Measurements from ENCODE around the gene SLC4A4. TPM values are rescaled to one million over a fixed set of nuclear protein-coding genes. Genes with fewer than 3 reads are reported as not detected.

Gene SLC4A4
- total and polyA plus RNA-seq, 2 of the 8 experiments (the other 6 are each of a cell fraction or from before 2014, with no cell fraction given), result 0.67 to 2.8 TPM

DNA sequence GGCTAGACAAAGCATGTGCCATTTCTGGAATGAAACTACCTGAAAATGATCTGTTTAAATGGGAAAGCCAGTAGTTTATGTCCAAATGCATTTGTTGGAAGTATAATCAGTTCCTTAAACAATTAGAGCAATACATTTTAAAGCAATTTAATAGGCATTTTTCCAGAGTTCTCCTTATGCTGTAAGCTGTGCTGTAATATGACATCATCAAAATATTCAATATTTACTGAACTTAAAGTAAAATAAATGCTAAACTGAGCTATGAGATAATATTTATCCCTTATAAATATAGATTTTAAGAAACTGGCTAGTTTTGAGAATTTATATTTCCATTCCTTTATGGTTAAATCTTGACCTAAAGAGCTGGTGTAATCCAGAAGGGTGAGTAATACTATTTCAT lies 7.9 kb downstream of the SLC4A4 start:
- no peak overlapping the region for H3K18ac ChIP-seq (ENCODE audit: extremely low read depth, low read length)
- no peak overlapping the region for H2BK120ac ChIP-seq (replicated peaks; ENCODE audit: low read depth, low read length)
- H3K9ac ChIP-seq (replicated peaks in 1 of 4; ENCODE audit: extremely low read depth in 1 of 4, low read depth in 3 of 4, low read length in 3 of 4), result no peak overlapping the region
- H3K27me3 ChIP-seq (replicated peaks in 1 of 4; ENCODE audit: control insufficient read depth in 3 of 4, extremely low read depth in 1 of 4, insufficient read depth in 3 of 4, low read length in 3 of 4), result peaks cover 0 to 1% (median 0%) of the 10 kb centered on the region in 4 experiments; a peak in 1 of 7 replicates
- CTCF ChIA-PET (ENCODE audit: partially characterized antibody), result interaction anchor here (0.7 kb wide), 1 partner anchor 14 kb away, joined by 3 read pairs; no protein-coding TSS in a partner anchor
- no peak overlapping the region for H4K8ac ChIP-seq (ENCODE audit: extremely low read depth, insufficient read depth, low read length)
- H3K36me3 ChIP-seq (ENCODE audit: control insufficient read depth in 2 of 4, insufficient read depth in 4 of 4, low read length in 3 of 4), result no peaks in the 10 kb centered on the region
- H3K4me2 ChIP-seq (ENCODE audit: insufficient read depth in 1 of 2, low read depth in 2 of 2, low read length in 2 of 2), result no peak overlapping the region
- FAIRE-seq, result no peak
- no peak overlapping the region for H4K5ac ChIP-seq (ENCODE audit: insufficient read length, low read depth, low read length)
- H3K4ac ChIP-seq (replicated peaks; ENCODE audit: insufficient read length, low read depth, low read length), result no peak overlapping the region
- H2BK20ac ChIP-seq (ENCODE audit: low read length), result no peak overlapping the region
- no peak overlapping the region for H3K56ac ChIP-seq (replicated peaks; ENCODE audit: insufficient read length, low read depth, low read length)
- H4K20me1 ChIP-seq (replicated peaks in 1 of 2; ENCODE audit: control insufficient read depth in 1 of 2, insufficient read depth in 2 of 2, low read length in 2 of 2), result no peaks in the 10 kb centered on the region
- no peak overlapping the region for H3K23ac ChIP-seq (ENCODE audit: insufficient read length)
- H2AFZ ChIP-seq (ENCODE audit: low read length), result no peak overlapping the region
- H3K4me3 ChIP-seq (ENCODE audit: extremely low read depth in 1 of 4, insufficient read depth in 2 of 4, low read depth in 3 of 4, low read length in 4 of 4), result no peak overlapping the region
- H3K14ac ChIP-seq (ENCODE audit: insufficient read length), result no peak overlapping the region
- H2BK12ac ChIP-seq (ENCODE audit: low read depth, low read length), result no peak overlapping the region
- H3K79me1 ChIP-seq (ENCODE audit: low read depth, low read length), result no peaks in the 10 kb centered on the region
- H4K91ac ChIP-seq (replicated peaks; ENCODE audit: insufficient read length, low read length), result no peak overlapping the region
- H3K9me3 ChIP-seq (ENCODE audit: insufficient read depth in 2 of 2, low read depth in 1 of 2, low read length in 1 of 2), result no peaks in the 10 kb centered on the region
- H3K79me2 ChIP-seq (ENCODE audit: control insufficient read depth in 1 of 2, insufficient read depth in 2 of 2, low read length in 2 of 2), result no peaks in the 10 kb centered on the region
- H2BK5ac ChIP-seq (ENCODE audit: low read depth, low read length), result no peak overlapping the region
- no peak overlapping the region for H2BK15ac ChIP-seq (ENCODE audit: low read length)
- no peak for DNase-seq (ENCODE audit: low read depth in 1 of 2, low spot score in 2 of 2)
- no peak overlapping the region for H2AK5ac ChIP-seq (ENCODE audit: low read depth, low read length)
- H3K23me2 ChIP-seq (ENCODE audit: low read depth, low read length), result no peaks in the 10 kb centered on the region
- no peak overlapping the region for H3K27ac ChIP-seq (ENCODE audit: low read depth, low read length)
- H3K4me1 ChIP-seq (replicated peaks in 1 of 4; ENCODE audit: control insufficient read depth in 3 of 4, insufficient read depth in 4 of 4, low read length in 3 of 4), result no peaks in the 10 kb centered on the region
- POLR2A ChIA-PET (ENCODE audit: partially characterized antibody), result no interaction called here
- TF ChIP-seq KDM5A (IDR thresholded peaks at IDR 0.05; ENCODE audit: low read length) (no peak), HDAC2 (IDR thresholded peaks at IDR 0.05; ENCODE audit: borderline replicate concordance in 1 of 2, low read depth in 2 of 2, low read length in 2 of 2) (no peak), GABPA (IDR thresholded peaks at IDR 0.05; ENCODE audit: borderline replicate concordance, insufficient read depth, low read length) (no peak), SAP30 (IDR thresholded peaks at IDR 0.05; ENCODE audit: insufficient read depth, insufficient replicate concordance, low read length) (no peak), RAD21 (IDR thresholded peaks at IDR 0.05 in 1 of 2, conservative IDR thresholded peaks at IDR 0.05 in 1 of 2; ENCODE audit: low read depth in 2 of 2, low read length in 2 of 2) (no peak), SIRT6 (IDR thresholded peaks at IDR 0.05; ENCODE audit: low read length) (no peak), NANOG (IDR thresholded peaks at IDR 0.05; ENCODE audit: insufficient read depth, low read depth, low read length, poor library complexity, severe bottlenecking) (no peak), BCL11A (IDR thresholded peaks at IDR 0.05; ENCODE audit: low read depth in 2 of 2, low read length in 2 of 2) (no peak), EP300 (IDR thresholded peaks at IDR 0.05; ENCODE audit: borderline replicate concordance in 1 of 2, low read depth in 2 of 2, low read length in 2 of 2) (no peak)
- TF ChIP-seq, protein P1, sequence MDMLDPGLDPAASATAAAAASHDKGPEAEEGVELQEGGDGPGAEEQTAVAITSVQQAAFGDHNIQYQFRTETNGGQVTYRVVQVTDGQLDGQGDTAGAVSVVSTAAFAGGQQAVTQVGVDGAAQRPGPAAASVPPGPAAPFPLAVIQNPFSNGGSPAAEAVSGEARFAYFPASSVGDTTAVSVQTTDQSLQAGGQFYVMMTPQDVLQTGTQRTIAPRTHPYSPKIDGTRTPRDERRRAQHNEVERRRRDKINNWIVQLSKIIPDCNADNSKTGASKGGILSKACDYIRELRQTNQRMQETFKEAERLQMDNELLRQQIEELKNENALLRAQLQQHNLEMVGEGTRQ (IDR thresholded peaks at IDR 0.05; ENCODE audit: low read length), result no peak
- TF ChIP-seq, protein P2, sequence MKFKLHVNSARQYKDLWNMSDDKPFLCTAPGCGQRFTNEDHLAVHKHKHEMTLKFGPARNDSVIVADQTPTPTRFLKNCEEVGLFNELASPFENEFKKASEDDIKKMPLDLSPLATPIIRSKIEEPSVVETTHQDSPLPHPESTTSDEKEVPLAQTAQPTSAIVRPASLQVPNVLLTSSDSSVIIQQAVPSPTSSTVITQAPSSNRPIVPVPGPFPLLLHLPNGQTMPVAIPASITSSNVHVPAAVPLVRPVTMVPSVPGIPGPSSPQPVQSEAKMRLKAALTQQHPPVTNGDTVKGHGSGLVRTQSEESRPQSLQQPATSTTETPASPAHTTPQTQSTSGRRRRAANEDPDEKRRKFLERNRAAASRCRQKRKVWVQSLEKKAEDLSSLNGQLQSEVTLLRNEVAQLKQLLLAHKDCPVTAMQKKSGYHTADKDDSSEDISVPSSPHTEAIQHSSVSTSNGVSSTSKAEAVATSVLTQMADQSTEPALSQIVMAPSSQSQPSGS (IDR thresholded peaks at IDR 0.05; ENCODE audit: low read length), result no peak

All from H1 (cell line).